K562 (cell line): ENCODE results near the gene HNRNPM. TPM values are rescaled to one million over a fixed set of nuclear protein-coding genes. Genes with fewer than 3 reads are reported as not detected.

Experiments used
- ARID1B ChIP-seq: fragments of 450-650 bp; IDR thresholded peaks from 2 replicates; pipeline ENCODE4 v1.6.1; 2016; ENCODE audit warnings: antibody characterized with exemption, mild to moderate bottlenecking, inconsistent platforms
- ATF1 ChIP-seq, 2 experiments: fragments of 450-650 bp in 1 of 2; IDR thresholded peaks; 2 replicates each; pipeline ENCODE4 v1.6.1; 2016; ENCODE audit warnings: missing compliant biosample characterization in 1 of 2, missing genetic modification characterization in 1 of 2
- BRD4 ChIP-seq: fragments of 200-600 bp; sonication (generic); IDR thresholded peaks from 2 replicates; pipeline ENCODE4 v1.6.1; 2017; ENCODE audit warnings: inconsistent platforms
- CXXC5 ChIP-seq: fragments of 250-450 bp; sonication (Bioruptor Pico); IDR thresholded peaks from 2 replicates; pipeline ENCODE4 v1.8.0; 2022; ENCODE audit warnings: inconsistent platforms, mild to moderate bottlenecking, moderate library complexity
- KDM1A ChIP-seq, 2 experiments: fragments of 450-650 bp; IDR thresholded peaks; 2 replicates each; pipeline ENCODE4 v1.6.1; 2016; ENCODE audit warnings: mild to moderate bottlenecking in 2 of 2
- MTA2 ChIP-seq: fragments of 450-650 bp; IDR thresholded peaks from 2 replicates; pipeline ENCODE4 v1.6.1; 2016; ENCODE audit warnings: low read depth
- POLR2A ChIP-seq: fragments of 450-650 bp; conservative IDR thresholded peaks from 2 replicates; pipeline ENCODE4 v1.6.1; 2016
- SOX6 ChIP-seq: fragments of 450-650 bp; IDR thresholded peaks from 2 replicates; pipeline ENCODE4 v1.6.1; 2014; ENCODE audit warnings: mild to moderate bottlenecking
- TAF7 ChIP-seq: fragments of 450-650 bp; IDR thresholded peaks from 2 replicates; pipeline ENCODE4 v1.6.1; 2016; ENCODE audit warnings: missing genetic modification characterization, missing compliant biosample characterization
- TBL1XR1 ChIP-seq, 2 experiments: IDR thresholded peaks; 2 replicates each; pipeline ENCODE4 v1.6.1; 2012; ENCODE audit warnings: improper control_type of control experiment in 2 of 2, low read length in 2 of 2, mild to moderate bottlenecking in 1 of 2
- TRIM28 ChIP-seq: fragments of 450-650 bp; IDR thresholded peaks from 2 replicates; pipeline ENCODE4 v1.6.1; 2017
- U2AF2 ChIP-seq: fragments of 200-400 bp; formaldehyde crosslinking; optimal IDR thresholded peaks from 2 replicates; pipeline ENCODE3; 2017; ENCODE audit warnings: low read depth, mild to moderate bottlenecking, low read length
- ZKSCAN3 ChIP-seq: fragments of 250-450 bp; sonication (Bioruptor Pico); IDR thresholded peaks from 2 replicates; pipeline ENCODE4 v1.4.0; 2020
- ZNF124 ChIP-seq: sonication (generic); formaldehyde crosslinking; IDR thresholded peaks from 2 replicates; pipeline ENCODE4 v1.8.1; 2022; ENCODE audit warnings: missing genetic modification reagents
- ZNF24 ChIP-seq: fragments of 450-650 bp; IDR thresholded peaks from 2 replicates; pipeline ENCODE4 v1.6.1; 2016
- ZNF76 ChIP-seq: fragments of 250-450 bp; sonication (Bioruptor Pico); IDR thresholded peaks from 2 replicates; pipeline ENCODE4 v1.4.0; 2020; ENCODE audit warnings: mild to moderate bottlenecking, moderate library complexity, borderline replicate concordance
- ZNF764 ChIP-seq: fragments of 250-450 bp; sonication (Bioruptor Pico); IDR thresholded peaks from 2 replicates; pipeline ENCODE4 v1.4.0; 2020; ENCODE audit warnings: low read depth, mild to moderate bottlenecking, moderate library complexity
- ZNF778 ChIP-seq: fragments of 450-650 bp; formaldehyde crosslinking; IDR thresholded peaks from 2 replicates; pipeline ENCODE4 v1.4.0; 2020; ENCODE audit warnings: mild to moderate bottlenecking, moderate library complexity
- polyA plus RNA-seq, 8 experiments: library from polyadenylated mRNA; depleted of rRNA in 4 of 8; stranded (reverse) in 5 of 8; unstranded in 3 of 8; fragments of >200 nt; fragmentation: Nextera tagmentation in 2 of 8; fragmentation: Illumina TruSeq in 1 of 8; extraction: Ambion mirVana in 2 of 8; extraction: Trizol in 1 of 8; gene quantifications; 2 replicates each; pipeline versions ENCODE4 v1.2.1 to v1.2.3, GENCODE V29; 2011 to 2014; ENCODE audit warnings: inconsistent platforms in 1 of 8, missing spikeins in 1 of 8
- total RNA-seq, 7 experiments: library from RNA; depleted of rRNA in 6 of 7; stranded (reverse); fragments of >200 nt in 6 of 7; fragmentation: Illumina TruSeq in 2 of 7; extraction: Trizol in 2 of 7; gene quantifications; 2 replicates each; pipeline versions ENCODE4 v1.2.1 to v1.2.3, GENCODE V29; 2011 to 2021; ENCODE audit warnings: low replicate concordance in 1 of 7
- TF ChIP-seq, protein P1 (sequence below): sonication (generic); formaldehyde crosslinking; IDR thresholded peaks from 2 replicates; pipeline ENCODE4 v1.8.0; 2022; ENCODE audit warnings: mild to moderate bottlenecking, missing genetic modification reagents
- TF ChIP-seq, protein P2 (sequence below): fragments of 250-450 bp; sonication (Bioruptor Pico); IDR thresholded peaks from 2 replicates; pipeline ENCODE4 v1.8.0; 2022; ENCODE audit warnings: moderate library complexity, mild to moderate bottlenecking, inconsistent platforms
- TF ChIP-seq, protein P3 (sequence below): sonication (generic); formaldehyde crosslinking; IDR thresholded peaks from 2 replicates; pipeline ENCODE4 v1.8.1; 2023; ENCODE audit warnings: mild to moderate bottlenecking, missing genetic modification reagents
- TF ChIP-seq, protein P4 (sequence below): fragments of 450-650 bp; IDR thresholded peaks from 2 replicates; pipeline ENCODE4 v1.6.1; 2016; ENCODE audit warnings: mild to moderate bottlenecking
- TF ChIP-seq, protein P5 (sequence below): fragments of 250-450 bp; sonication (Bioruptor Pico); IDR thresholded peaks from 2 replicates; pipeline ENCODE4 v1.5.0; 2021

The HNRNPM gene
- total and polyA plus RNA-seq, 9 of the 15 experiments (the other 6 are each of a cell fraction or from before 2014, with no cell fraction given) = 11.1 to 340 (median 195) TPM

DNA sequence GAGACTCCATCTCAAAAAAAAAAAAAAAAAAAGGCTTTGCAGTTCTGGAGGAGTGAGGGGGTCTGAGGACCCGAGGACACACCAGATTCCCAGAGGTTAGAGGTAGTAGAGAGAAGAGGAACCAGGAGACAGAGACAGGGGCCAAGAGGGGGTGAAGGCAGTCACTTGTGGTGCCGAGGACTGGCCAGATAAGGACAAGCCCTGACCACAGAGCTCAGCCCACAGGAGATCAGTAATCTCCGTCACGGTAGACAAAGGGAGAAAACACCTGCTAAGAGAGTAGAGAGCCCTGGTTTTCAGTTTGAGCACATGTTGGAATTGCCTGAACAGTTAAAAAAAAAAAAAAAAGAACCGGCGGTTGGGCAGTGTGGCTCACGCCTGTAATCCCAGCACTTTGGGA is 59.4 kb downstream of the HNRNPM start (continued):
- no peak for TF ChIP-seq TRIM28
- TF ChIP-seq CXXC5 (CRISPR knock-in tag) = peak; percentile 65
- TF ChIP-seq, protein P1, sequence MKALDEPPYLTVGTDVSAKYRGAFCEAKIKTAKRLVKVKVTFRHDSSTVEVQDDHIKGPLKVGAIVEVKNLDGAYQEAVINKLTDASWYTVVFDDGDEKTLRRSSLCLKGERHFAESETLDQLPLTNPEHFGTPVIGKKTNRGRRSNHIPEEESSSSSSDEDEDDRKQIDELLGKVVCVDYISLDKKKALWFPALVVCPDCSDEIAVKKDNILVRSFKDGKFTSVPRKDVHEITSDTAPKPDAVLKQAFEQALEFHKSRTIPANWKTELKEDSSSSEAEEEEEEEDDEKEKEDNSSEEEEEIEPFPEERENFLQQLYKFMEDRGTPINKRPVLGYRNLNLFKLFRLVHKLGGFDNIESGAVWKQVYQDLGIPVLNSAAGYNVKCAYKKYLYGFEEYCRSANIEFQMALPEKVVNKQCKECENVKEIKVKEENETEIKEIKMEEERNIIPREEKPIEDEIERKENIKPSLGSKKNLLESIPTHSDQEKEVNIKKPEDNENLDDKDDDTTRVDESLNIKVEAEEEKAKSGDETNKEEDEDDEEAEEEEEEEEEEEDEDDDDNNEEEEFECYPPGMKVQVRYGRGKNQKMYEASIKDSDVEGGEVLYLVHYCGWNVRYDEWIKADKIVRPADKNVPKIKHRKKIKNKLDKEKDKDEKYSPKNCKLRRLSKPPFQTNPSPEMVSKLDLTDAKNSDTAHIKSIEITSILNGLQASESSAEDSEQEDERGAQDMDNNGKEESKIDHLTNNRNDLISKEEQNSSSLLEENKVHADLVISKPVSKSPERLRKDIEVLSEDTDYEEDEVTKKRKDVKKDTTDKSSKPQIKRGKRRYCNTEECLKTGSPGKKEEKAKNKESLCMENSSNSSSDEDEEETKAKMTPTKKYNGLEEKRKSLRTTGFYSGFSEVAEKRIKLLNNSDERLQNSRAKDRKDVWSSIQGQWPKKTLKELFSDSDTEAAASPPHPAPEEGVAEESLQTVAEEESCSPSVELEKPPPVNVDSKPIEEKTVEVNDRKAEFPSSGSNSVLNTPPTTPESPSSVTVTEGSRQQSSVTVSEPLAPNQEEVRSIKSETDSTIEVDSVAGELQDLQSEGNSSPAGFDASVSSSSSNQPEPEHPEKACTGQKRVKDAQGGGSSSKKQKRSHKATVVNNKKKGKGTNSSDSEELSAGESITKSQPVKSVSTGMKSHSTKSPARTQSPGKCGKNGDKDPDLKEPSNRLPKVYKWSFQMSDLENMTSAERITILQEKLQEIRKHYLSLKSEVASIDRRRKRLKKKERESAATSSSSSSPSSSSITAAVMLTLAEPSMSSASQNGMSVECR (CRISPR knock-in tag) = no peak
- TF ChIP-seq ZNF764 (CRISPR knock-in tag) = no peak
- TF ChIP-seq, protein P2, sequence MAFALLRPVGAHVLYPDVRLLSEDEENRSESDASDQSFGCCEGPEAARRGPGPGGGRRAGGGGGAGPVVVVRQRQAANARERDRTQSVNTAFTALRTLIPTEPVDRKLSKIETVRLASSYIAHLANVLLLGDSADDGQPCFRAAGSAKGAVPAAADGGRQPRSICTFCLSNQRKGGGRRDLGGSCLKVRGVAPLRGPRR (CRISPR knock-in tag) = no peak
- TF ChIP-seq BRD4 = no peak
- no peak for TF ChIP-seq U2AF2
- TF ChIP-seq ARID1B = peak; percentile 68
- peak in 1 of 2 experiments; percentile 57; a peak in 1 of 4 replicates for TF ChIP-seq TBL1XR1 (IDR thresholded peaks at IDR 0.05; ENCODE audit: low read length in 2 of 2)
- no peak for TF ChIP-seq POLR2A
- no peak for TF ChIP-seq ATF1 (CRISPR knock-in tag; IDR thresholded peaks at IDR 0.05)
- TF ChIP-seq ATF1 (tag; IDR thresholded peaks at IDR 0.05) = no peak
- 0 out of 2 replicates have a peak, but pooled peaks have one; percentile 9 for TF ChIP-seq MTA2
- no peak for TF ChIP-seq TAF7
- peak; percentile 89 for TF ChIP-seq SOX6
- no peak for TF ChIP-seq ZNF24
- TF ChIP-seq ZNF778 = no peak
- TF ChIP-seq, protein P3, sequence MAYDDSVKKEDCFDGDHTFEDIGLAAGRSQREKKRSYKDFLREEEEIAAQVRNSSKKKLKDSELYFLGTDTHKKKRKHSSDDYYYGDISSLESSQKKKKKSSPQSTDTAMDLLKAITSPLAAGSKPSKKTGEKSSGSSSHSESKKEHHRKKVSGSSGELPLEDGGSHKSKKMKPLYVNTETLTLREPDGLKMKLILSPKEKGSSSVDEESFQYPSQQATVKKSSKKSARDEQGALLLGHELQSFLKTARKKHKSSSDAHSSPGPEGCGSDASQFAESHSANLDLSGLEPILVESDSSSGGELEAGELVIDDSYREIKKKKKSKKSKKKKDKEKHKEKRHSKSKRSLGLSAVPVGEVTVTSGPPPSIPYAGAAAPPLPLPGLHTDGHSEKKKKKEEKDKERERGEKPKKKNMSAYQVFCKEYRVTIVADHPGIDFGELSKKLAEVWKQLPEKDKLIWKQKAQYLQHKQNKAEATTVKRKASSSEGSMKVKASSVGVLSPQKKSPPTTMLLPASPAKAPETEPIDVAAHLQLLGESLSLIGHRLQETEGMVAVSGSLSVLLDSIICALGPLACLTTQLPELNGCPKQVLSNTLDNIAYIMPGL = no peak
- TF ChIP-seq, protein P4, sequence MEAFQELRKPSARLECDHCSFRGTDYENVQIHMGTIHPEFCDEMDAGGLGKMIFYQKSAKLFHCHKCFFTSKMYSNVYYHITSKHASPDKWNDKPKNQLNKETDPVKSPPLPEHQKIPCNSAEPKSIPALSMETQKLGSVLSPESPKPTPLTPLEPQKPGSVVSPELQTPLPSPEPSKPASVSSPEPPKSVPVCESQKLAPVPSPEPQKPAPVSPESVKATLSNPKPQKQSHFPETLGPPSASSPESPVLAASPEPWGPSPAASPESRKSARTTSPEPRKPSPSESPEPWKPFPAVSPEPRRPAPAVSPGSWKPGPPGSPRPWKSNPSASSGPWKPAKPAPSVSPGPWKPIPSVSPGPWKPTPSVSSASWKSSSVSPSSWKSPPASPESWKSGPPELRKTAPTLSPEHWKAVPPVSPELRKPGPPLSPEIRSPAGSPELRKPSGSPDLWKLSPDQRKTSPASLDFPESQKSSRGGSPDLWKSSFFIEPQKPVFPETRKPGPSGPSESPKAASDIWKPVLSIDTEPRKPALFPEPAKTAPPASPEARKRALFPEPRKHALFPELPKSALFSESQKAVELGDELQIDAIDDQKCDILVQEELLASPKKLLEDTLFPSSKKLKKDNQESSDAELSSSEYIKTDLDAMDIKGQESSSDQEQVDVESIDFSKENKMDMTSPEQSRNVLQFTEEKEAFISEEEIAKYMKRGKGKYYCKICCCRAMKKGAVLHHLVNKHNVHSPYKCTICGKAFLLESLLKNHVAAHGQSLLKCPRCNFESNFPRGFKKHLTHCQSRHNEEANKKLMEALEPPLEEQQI = no peak
- TF ChIP-seq ZNF124 (CRISPR knock-in tag) = no peak
- peak; percentile 86 to 88 for TF ChIP-seq KDM1A (IDR thresholded peaks at IDR 0.05)
- TF ChIP-seq ZKSCAN3 = no peak
- TF ChIP-seq ZNF76 (CRISPR knock-in tag) = no peak
- TF ChIP-seq, protein P5, sequence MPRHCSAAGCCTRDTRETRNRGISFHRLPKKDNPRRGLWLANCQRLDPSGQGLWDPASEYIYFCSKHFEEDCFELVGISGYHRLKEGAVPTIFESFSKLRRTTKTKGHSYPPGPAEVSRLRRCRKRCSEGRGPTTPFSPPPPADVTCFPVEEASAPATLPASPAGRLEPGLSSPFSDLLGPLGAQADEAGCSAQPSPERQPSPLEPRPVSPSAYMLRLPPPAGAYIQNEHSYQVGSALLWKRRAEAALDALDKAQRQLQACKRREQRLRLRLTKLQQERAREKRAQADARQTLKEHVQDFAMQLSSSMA (CRISPR knock-in tag) = no peak
